HCT116 (cell line): ENCODE measurements around the gene ALPL.

Experiments
- CEBPB ChIP-seq: IDR thresholded peaks from 2 replicates; pipeline ENCODE4 v1.6.1; 2012; ENCODE audit warnings: low read depth
- EGR1 ChIP-seq: IDR thresholded peaks from 2 replicates; pipeline ENCODE4 v1.6.1; 2012; ENCODE audit warnings: low read depth
- POLR2A ChIP-seq: IDR thresholded peaks from 2 replicates; pipeline ENCODE4 v1.7.0; 2011; ENCODE audit warnings: borderline replicate concordance; ENCODE audit not compliant: insufficient read depth, insufficient read length; ENCODE audit errors: extremely low read depth
- POLR2AphosphoS5 ChIP-seq: IDR thresholded peaks from 2 replicates; pipeline ENCODE4 v1.6.1; 2011; ENCODE audit warnings: mild to moderate bottlenecking, low read depth, low read length, moderate library complexity
- ZNF274 ChIP-seq: fragments of 200-500 bp; sonication (Bioruptor generic); IDR thresholded peaks from 2 replicates; pipeline ENCODE4 v1.6.1; 2014; ENCODE audit warnings: mild to moderate bottlenecking, low read depth, low read length, inconsistent platforms
- TF ChIP-seq, protein P1 (sequence below), 3 experiments: fragments of 200-600 bp in 1 of 3; sonication (generic) in 1 of 3; IDR thresholded peaks in 2 of 3; conservative IDR thresholded peaks in 1 of 3; 2 replicates each; pipeline ENCODE4 v1.5.1; 2012 to 2017; ENCODE audit warnings: low read depth in 2 of 3, low read length in 2 of 3, antibody characterized with exemption in 1 of 3, borderline replicate concordance in 1 of 3, control low read depth in 1 of 3, mild to moderate bottlenecking in 1 of 3, mixed read lengths in 1 of 3, mixed run types in 1 of 3, moderate library complexity in 1 of 3; ENCODE audit not compliant: insufficient read depth in 1 of 3

GRCh38 chr1:21626921-21627339 is 117.7 kb downstream of the ALPL start:
- TF ChIP-seq CEBPB (no peak), POLR2AphosphoS5 (peak; percentile 26; the same call in 1 of the 2 replicates), EGR1 (no peak), ZNF274 (no peak), POLR2A (no peak)
- TF ChIP-seq, protein P1, sequence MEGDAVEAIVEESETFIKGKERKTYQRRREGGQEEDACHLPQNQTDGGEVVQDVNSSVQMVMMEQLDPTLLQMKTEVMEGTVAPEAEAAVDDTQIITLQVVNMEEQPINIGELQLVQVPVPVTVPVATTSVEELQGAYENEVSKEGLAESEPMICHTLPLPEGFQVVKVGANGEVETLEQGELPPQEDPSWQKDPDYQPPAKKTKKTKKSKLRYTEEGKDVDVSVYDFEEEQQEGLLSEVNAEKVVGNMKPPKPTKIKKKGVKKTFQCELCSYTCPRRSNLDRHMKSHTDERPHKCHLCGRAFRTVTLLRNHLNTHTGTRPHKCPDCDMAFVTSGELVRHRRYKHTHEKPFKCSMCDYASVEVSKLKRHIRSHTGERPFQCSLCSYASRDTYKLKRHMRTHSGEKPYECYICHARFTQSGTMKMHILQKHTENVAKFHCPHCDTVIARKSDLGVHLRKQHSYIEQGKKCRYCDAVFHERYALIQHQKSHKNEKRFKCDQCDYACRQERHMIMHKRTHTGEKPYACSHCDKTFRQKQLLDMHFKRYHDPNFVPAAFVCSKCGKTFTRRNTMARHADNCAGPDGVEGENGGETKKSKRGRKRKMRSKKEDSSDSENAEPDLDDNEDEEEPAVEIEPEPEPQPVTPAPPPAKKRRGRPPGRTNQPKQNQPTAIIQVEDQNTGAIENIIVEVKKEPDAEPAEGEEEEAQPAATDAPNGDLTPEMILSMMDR (IDR thresholded peaks at IDR 0.05 in 2 of 3, conservative IDR thresholded peaks at IDR 0.05 in 1 of 3; ENCODE audit: borderline replicate concordance in 1 of 3, insufficient read depth in 1 of 3, low read depth in 2 of 3, low read length in 2 of 3), result no peak
